HCT116 (cell line): ENCODE measurements around the gene S100G. TPM values are rescaled to one million over a fixed set of nuclear protein-coding genes. Genes with fewer than 3 reads are reported as not detected.

Source experiments
- ATAC-seq: fragments of 200-7000 bp; cut with Tn5 transposase; 2 replicates; pipeline ENCODE4 v1.9.1; 2020; ENCODE audit warnings: mild to moderate bottlenecking, moderate library complexity
- BruUV-seq: library from RNA; stranded (reverse); fragments of 400-500 nt; replicated peaks from 2 replicates; lab custom pipeline; 2021; lab: Mats Ljungman, UMichigan
- CTCF ChIA-PET: fragments of 300-600 bp; sonication (Branson Sonifier 250); formaldehyde crosslinking; loops from one replicate; lab custom pipeline; 2021; ENCODE audit warnings: antibody characterized with exemption; lab: Charles Lee
- POLR2A ChIA-PET: fragments of 300-600, 350-600 bp; sonication (Branson Sonifier 250); formaldehyde crosslinking; loops from one replicate; lab custom pipeline; 2021; ENCODE audit warnings: antibody characterized with exemption; lab: Charles Lee
- RAD21 ChIA-PET, 2 experiments: fragments of 300-600 bp; sonication (Branson Sonifier 250); formaldehyde crosslinking; loops; one replicate each; lab custom pipeline; 2023; ENCODE audit warnings: low total read pairs in 2 of 2; ENCODE audit not compliant: uncharacterized antibody in 2 of 2, unreplicated experiment in 2 of 2, low non-redundant PET in 1 of 2; lab: Charles Lee
- DNase-seq: peaks from one replicate; pipeline ENCODE4 v3.0.0-alpha.2; 2010; ENCODE audit warnings: low read depth, low spot score
- H2AFZ ChIP-seq: fragments of 200-600 bp; shearing (Covaris generic), sonication (generic); 2 replicates; pipeline ENCODE4 v1.6.1; 2017; ENCODE audit warnings: low read depth, mixed run types, mixed read lengths, antibody characterized with exemption, low read length; ENCODE audit not compliant: poor library complexity, severe bottlenecking
- H3K27ac ChIP-seq: 2 replicates; pipeline ENCODE4 v1.5.1; 2012; ENCODE audit warnings: low read depth, low read length
- H3K27me3 ChIP-seq: fragments of 200-600 bp; sonication (generic); 2 replicates; pipeline ENCODE4 v1.6.1; 2016; ENCODE audit warnings: mixed run types, low read length, mixed read lengths; ENCODE audit not compliant: insufficient read depth
- H3K36me3 ChIP-seq, 2 experiments: fragments of 200-500 bp in 1 of 2; fragments of 200-600 bp in 1 of 2; sonication (Bioruptor generic) in 1 of 2; sonication (generic) in 1 of 2; 2 replicates each; pipeline versions ENCODE4 v1.5.1 to v1.6.1; 2014 to 2016; ENCODE audit warnings: low read length in 2 of 2, inconsistent platforms in 1 of 2, mixed read lengths in 1 of 2, mixed run types in 1 of 2; ENCODE audit not compliant: insufficient read depth in 2 of 2, control insufficient read depth in 1 of 2
- H3K4me1 ChIP-seq, 2 experiments: fragments of 200-600 bp in 1 of 2; sonication (generic) in 1 of 2; 2 replicates each; pipeline versions ENCODE4 v1.5.1 to v1.6.1; 2012 to 2017; ENCODE audit warnings: low read length in 2 of 2, inconsistent platforms in 1 of 2, mild to moderate bottlenecking in 1 of 2, mixed read lengths in 1 of 2, mixed run types in 1 of 2, moderate library complexity in 1 of 2; ENCODE audit not compliant: insufficient read depth in 2 of 2, control insufficient read depth in 1 of 2
- H3K4me2 ChIP-seq: fragments of 200-600 bp; sonication (generic); 2 replicates; pipeline ENCODE4 v1.6.1; 2017; ENCODE audit warnings: mixed run types, low read length, mixed read lengths
- H3K4me3 ChIP-seq, 2 experiments: fragments of 200-600 bp in 1 of 2; sonication (generic) in 1 of 2; replicated peaks in 1 of 2; 2 replicates each; pipeline ENCODE4 v1.5.1; 2011 to 2016; ENCODE audit warnings: low read length in 2 of 2, control low read depth in 1 of 2, low read depth in 1 of 2, mild to moderate bottlenecking in 1 of 2, mixed read lengths in 1 of 2, mixed run types in 1 of 2
- H3K79me2 ChIP-seq: fragments of 200-600 bp; sonication (generic); 2 replicates; pipeline ENCODE4 v1.6.1; 2017; ENCODE audit warnings: mild to moderate bottlenecking, mixed run types, low read length, moderate library complexity, mixed read lengths; ENCODE audit not compliant: insufficient read depth
- H3K9ac ChIP-seq: fragments of 200-600 bp; sonication (generic); 2 replicates; pipeline ENCODE4 v1.6.1; 2016; ENCODE audit warnings: low read length, mixed read lengths
- H3K9me2 ChIP-seq: fragments of 200-600 bp; sonication (generic), shearing (Covaris generic); 2 replicates; pipeline ENCODE4 v1.6.1; 2017; ENCODE audit warnings: mixed run types, mild to moderate bottlenecking, moderate library complexity; ENCODE audit not compliant: insufficient read depth
- H3K9me3 ChIP-seq, 2 experiments: fragments of 200-500 bp in 1 of 2; fragments of 200-600 bp in 1 of 2; sonication (Bioruptor generic) in 1 of 2; sonication (generic) in 1 of 2; 2 replicates each; pipeline ENCODE4 v1.6.1; 2014 to 2017; ENCODE audit warnings: low read length in 2 of 2, mixed read lengths in 2 of 2, inconsistent platforms in 1 of 2, low read depth in 1 of 2, mild to moderate bottlenecking in 1 of 2, mixed run types in 1 of 2, moderate library complexity in 1 of 2; ENCODE audit not compliant: control insufficient read depth in 1 of 2, insufficient read depth in 1 of 2
- H4K20me1 ChIP-seq: fragments of 200-600 bp; sonication (generic), shearing (Covaris generic); 2 replicates; pipeline ENCODE4 v1.6.1; 2017; ENCODE audit warnings: mixed run types, mild to moderate bottlenecking, moderate library complexity; ENCODE audit not compliant: insufficient read depth
- ATF3 ChIP-seq: IDR thresholded peaks from 2 replicates; pipeline ENCODE4 v1.6.1; 2012
- CBX3 ChIP-seq: IDR thresholded peaks from 2 replicates; pipeline ENCODE4 v1.6.1; 2012; ENCODE audit warnings: low read depth
- EGR1 ChIP-seq: IDR thresholded peaks from 2 replicates; pipeline ENCODE4 v1.6.1; 2012; ENCODE audit warnings: low read depth
- ELF1 ChIP-seq: IDR thresholded peaks from 2 replicates; pipeline ENCODE4 v1.6.1; 2012; ENCODE audit warnings: low read depth, borderline replicate concordance
- EZH2 ChIP-seq: fragments of 200-600 bp; sonication (generic); IDR thresholded peaks from 2 replicates; pipeline ENCODE4 v1.6.1; 2017; ENCODE audit warnings: antibody characterized with exemption, mixed run types
- EZH2phosphoT487 ChIP-seq: fragments of 200-600 bp; IDR thresholded peaks from 2 replicates; pipeline ENCODE4 v1.6.1; 2018; ENCODE audit warnings: antibody characterized with exemption, borderline replicate concordance
- FOSL1 ChIP-seq: IDR thresholded peaks from 2 replicates; pipeline ENCODE4 v1.6.1; 2012; ENCODE audit warnings: low read depth
- JUND ChIP-seq: IDR thresholded peaks from 2 replicates; pipeline ENCODE4 v1.6.1; 2012
- MAX ChIP-seq: IDR thresholded peaks from 2 replicates; pipeline ENCODE4 v1.6.1; 2012
- POLR2A ChIP-seq: IDR thresholded peaks from 2 replicates; pipeline ENCODE4 v1.7.0; 2011; ENCODE audit warnings: borderline replicate concordance; ENCODE audit not compliant: insufficient read depth, insufficient read length; ENCODE audit errors: extremely low read depth
- POLR2AphosphoS5 ChIP-seq: IDR thresholded peaks from 2 replicates; pipeline ENCODE4 v1.6.1; 2011; ENCODE audit warnings: mild to moderate bottlenecking, low read depth, low read length, moderate library complexity
- RAD21 ChIP-seq: IDR thresholded peaks from 2 replicates; pipeline ENCODE4 v1.6.1; 2012; ENCODE audit warnings: low read depth, mild to moderate bottlenecking
- REST ChIP-seq: IDR thresholded peaks from 2 replicates; pipeline ENCODE4 v1.6.1; 2012; ENCODE audit warnings: low read depth
- SIN3A ChIP-seq: IDR thresholded peaks from 2 replicates; pipeline ENCODE4 v1.6.1; 2012; ENCODE audit warnings: low read depth
- SP1 ChIP-seq: IDR thresholded peaks from 2 replicates; pipeline ENCODE4 v1.6.1; 2012; ENCODE audit warnings: low read depth
- SRF ChIP-seq: IDR thresholded peaks from 2 replicates; pipeline ENCODE4 v1.6.1; 2012; ENCODE audit warnings: low read depth
- TCF7L2 ChIP-seq: IDR thresholded peaks from 2 replicates; pipeline ENCODE4 v1.7.0; 2011; ENCODE audit warnings: borderline replicate concordance, inconsistent platforms; ENCODE audit not compliant: insufficient read depth, insufficient read length; ENCODE audit errors: extremely low read depth
- ZFX ChIP-seq: fragments of 450-650 bp; IDR thresholded peaks from 2 replicates; pipeline ENCODE4 v1.6.1; 2017
- intact Hi-C: fragments of 100-400 bp; cut with micrococcal nuclease; formaldehyde crosslinking; loops from 2 replicates; pipeline ENCODE4 v1.10.0; 2022
- total RNA-seq: library from RNA; stranded (reverse); gene quantifications from one replicate; pipeline ENCODE4 v1.2.1, GENCODE V29; 2021; ENCODE audit not compliant: unreplicated experiment
- TF ChIP-seq, protein P1 (sequence below): IDR thresholded peaks from 2 replicates; pipeline ENCODE4 v1.6.1; 2011; ENCODE audit warnings: mild to moderate bottlenecking, low read length, moderate library complexity; ENCODE audit not compliant: insufficient replicate concordance; ENCODE audit errors: extremely low read depth

S100G gene
- total RNA-seq, 1 experiment from 2014 or later, result not detected

- Histone ChIP-seq H4K20me1 (no peaks in the 10 kb centered on the region), H3K4me1 (no peaks in the 10 kb centered on the region), H3K9me3 (no peaks in the 10 kb centered on the region), H3K4me2 (no peak overlapping the region), H3K27me3 (no peaks in the 10 kb centered on the region), H3K9ac (no peak overlapping the region), H2AFZ (no peak overlapping the region), H3K4me3 (no peak overlapping the region), H3K9me2 (no peaks in the 10 kb centered on the region), H3K36me3 (no peaks in the 10 kb centered on the region; a peak in 1 of 4 replicates), H3K79me2 (no peaks in the 10 kb centered on the region), H3K27ac (no peak overlapping the region)
- TF ChIP-seq ZFX (no peak), FOSL1 (no peak), MAX (no peak), ELF1 (no peak), EZH2phosphoT487 (no peak), RAD21 (no peak), JUND (no peak), SRF (no peak), TCF7L2 (no peak), SIN3A (no peak), EGR1 (no peak), CBX3 (no peak), POLR2A (no peak), REST (no peak), ATF3 (no peak), SP1 (no peak), EZH2 (no peak), POLR2AphosphoS5 (no peak)
- TF ChIP-seq, protein P1, sequence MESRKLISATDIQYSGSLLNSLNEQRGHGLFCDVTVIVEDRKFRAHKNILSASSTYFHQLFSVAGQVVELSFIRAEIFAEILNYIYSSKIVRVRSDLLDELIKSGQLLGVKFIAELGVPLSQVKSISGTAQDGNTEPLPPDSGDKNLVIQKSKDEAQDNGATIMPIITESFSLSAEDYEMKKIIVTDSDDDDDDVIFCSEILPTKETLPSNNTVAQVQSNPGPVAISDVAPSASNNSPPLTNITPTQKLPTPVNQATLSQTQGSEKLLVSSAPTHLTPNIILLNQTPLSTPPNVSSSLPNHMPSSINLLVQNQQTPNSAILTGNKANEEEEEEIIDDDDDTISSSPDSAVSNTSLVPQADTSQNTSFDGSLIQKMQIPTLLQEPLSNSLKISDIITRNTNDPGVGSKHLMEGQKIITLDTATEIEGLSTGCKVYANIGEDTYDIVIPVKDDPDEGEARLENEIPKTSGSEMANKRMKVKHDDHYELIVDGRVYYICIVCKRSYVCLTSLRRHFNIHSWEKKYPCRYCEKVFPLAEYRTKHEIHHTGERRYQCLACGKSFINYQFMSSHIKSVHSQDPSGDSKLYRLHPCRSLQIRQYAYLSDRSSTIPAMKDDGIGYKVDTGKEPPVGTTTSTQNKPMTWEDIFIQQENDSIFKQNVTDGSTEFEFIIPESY, result no peak
- DNase-seq, result no peak
- BruUV-seq, result no TSS peak
- CTCF ChIA-PET, result no interaction called here
- intact Hi-C loops, result no loop called here
- POLR2A ChIA-PET, result no interaction called here
- no peak for ATAC-seq
- RAD21 ChIA-PET, result no interaction called here
Measured at GRCh38 chrX:16700734-16701133, 50.8 kb downstream of the S100G start.
